ENCODE data around the gene BTD.

The BTD gene

GRCh38 chr3:15666277-15666676 is 64.7 kb downstream of the BTD start:
- Histone ChIP-seq H3K79me2 (ENCODE audit: insufficient read depth, low read length) (no peaks in the 10 kb centered on the region), H3K27ac (ENCODE audit: low read depth, low read length) (no peak overlapping the region), H3K9me2 (replicated peaks; ENCODE audit: insufficient read depth, low read length) (no peaks in the 10 kb centered on the region), H3K9me3 (ENCODE audit: insufficient read depth, low read length) (no peaks in the 10 kb centered on the region), H3K4me2 (ENCODE audit: low read depth, low read length, poor library complexity, severe bottlenecking) (no peak overlapping the region), H3F3A (ENCODE audit: insufficient read depth) (no peaks in the 10 kb centered on the region), H2AFZ (ENCODE audit: low read depth, low read length, severe bottlenecking) (no peak overlapping the region), H3K9ac (ENCODE audit: low read length) (no peak overlapping the region), H3K36me3 (ENCODE audit: low read length) (peaks cover 16% of the 10 kb centered on the region; the same call in 1 of the 2 replicates), H4K20me1 (ENCODE audit: low read depth, low read length) (no peaks in the 10 kb centered on the region), H3K27me3 (ENCODE audit: low read length) (no peaks in the 10 kb centered on the region), H3K4me3 (ENCODE audit: insufficient read depth, low read length, poor library complexity, severe bottlenecking) (no peak overlapping the region)
- TF ChIP-seq CTCF (IDR thresholded peaks at IDR 0.05; ENCODE audit: insufficient read depth, low read length, poor library complexity, severe bottlenecking): no peak
- no peak for TF ChIP-seq EZH2phosphoT487 (conservative IDR thresholded peaks at IDR 0.05; ENCODE audit: low read length)

GRCh38 chr3:15667484-15667883 is 65.9 kb downstream of the BTD start:
- Histone ChIP-seq H3K9ac (ENCODE audit: low read length) (no peak overlapping the region), H3K27me3 (ENCODE audit: low read length) (no peaks in the 10 kb centered on the region), H3K4me3 (ENCODE audit: insufficient read depth, low read length, poor library complexity, severe bottlenecking) (no peak overlapping the region), H3K36me3 (ENCODE audit: low read length) (peaks cover 16% of the 10 kb centered on the region; the same call in 1 of the 2 replicates), H3K9me2 (replicated peaks; ENCODE audit: insufficient read depth, low read length) (no peaks in the 10 kb centered on the region), H3K4me2 (ENCODE audit: low read depth, low read length, poor library complexity, severe bottlenecking) (no peak overlapping the region), H3K9me3 (ENCODE audit: insufficient read depth, low read length) (no peaks in the 10 kb centered on the region), H3K79me2 (ENCODE audit: insufficient read depth, low read length) (no peaks in the 10 kb centered on the region), H4K20me1 (ENCODE audit: low read depth, low read length) (no peaks in the 10 kb centered on the region), H3K27ac (ENCODE audit: low read depth, low read length) (no peak overlapping the region), H3F3A (ENCODE audit: insufficient read depth) (no peaks in the 10 kb centered on the region), H2AFZ (ENCODE audit: low read depth, low read length, severe bottlenecking) (no peak overlapping the region)
- TF ChIP-seq EZH2phosphoT487 (conservative IDR thresholded peaks at IDR 0.05; ENCODE audit: low read length): no peak

GRCh38 chr3:15673536-15673935 is 72.0 kb downstream of the BTD start:
- H3K9me2 ChIP-seq (replicated peaks; ENCODE audit: insufficient read depth, low read length): no peaks in the 10 kb centered on the region
- no peaks in the 10 kb centered on the region for H4K20me1 ChIP-seq (ENCODE audit: low read depth, low read length)
- H3K27me3 ChIP-seq (ENCODE audit: low read length): no peaks in the 10 kb centered on the region
- H3K9ac ChIP-seq (ENCODE audit: low read length): no peak overlapping the region
- H3K27ac ChIP-seq (ENCODE audit: low read depth, low read length): no peak overlapping the region
- H3K4me2 ChIP-seq (ENCODE audit: low read depth, low read length, poor library complexity, severe bottlenecking): no peak overlapping the region
- H3K36me3 ChIP-seq (ENCODE audit: low read length): peaks cover 48% of the 10 kb centered on the region; the same call in 1 of the 2 replicates
- no peaks in the 10 kb centered on the region for H3K79me2 ChIP-seq (ENCODE audit: insufficient read depth, low read length)
- no peak overlapping the region for H2AFZ ChIP-seq (ENCODE audit: low read depth, low read length, severe bottlenecking)
- no peak for TF ChIP-seq CTCF (IDR thresholded peaks at IDR 0.05; ENCODE audit: insufficient read depth, low read length, poor library complexity, severe bottlenecking)
- TF ChIP-seq EZH2phosphoT487 (conservative IDR thresholded peaks at IDR 0.05; ENCODE audit: low read length): no peak
- no peaks in the 10 kb centered on the region; the same call in 1 of the 2 replicates for H3F3A ChIP-seq (ENCODE audit: insufficient read depth)
- no peak overlapping the region for H3K4me3 ChIP-seq (ENCODE audit: insufficient read depth, low read length, poor library complexity, severe bottlenecking)
- no peaks in the 10 kb centered on the region for H3K9me3 ChIP-seq (ENCODE audit: insufficient read depth, low read length)

- Histone ChIP-seq H3K9ac (ENCODE audit: low read length) (no peak overlapping the region), H3K79me2 (ENCODE audit: insufficient read depth, low read length) (no peaks in the 10 kb centered on the region), H3K9me3 (ENCODE audit: insufficient read depth, low read length) (no peaks in the 10 kb centered on the region), H4K20me1 (ENCODE audit: low read depth, low read length) (no peaks in the 10 kb centered on the region), H3K9me2 (replicated peaks; ENCODE audit: insufficient read depth, low read length) (no peaks in the 10 kb centered on the region), H3K27me3 (ENCODE audit: low read length) (no peaks in the 10 kb centered on the region), H3K36me3 (ENCODE audit: low read length) (peaks cover 34% of the 10 kb centered on the region; the same call in 1 of the 2 replicates), H3K27ac (ENCODE audit: low read depth, low read length) (no peak overlapping the region), H3K4me3 (ENCODE audit: insufficient read depth, low read length, poor library complexity, severe bottlenecking) (no peak overlapping the region), H3F3A (ENCODE audit: insufficient read depth) (no peaks in the 10 kb centered on the region; the same call in 1 of the 2 replicates), H2AFZ (ENCODE audit: low read depth, low read length, severe bottlenecking) (no peak overlapping the region), H3K4me2 (ENCODE audit: low read depth, low read length, poor library complexity, severe bottlenecking) (no peak overlapping the region)
- TF ChIP-seq CTCF (IDR thresholded peaks at IDR 0.05; ENCODE audit: insufficient read depth, low read length, poor library complexity, severe bottlenecking) (no peak), EZH2phosphoT487 (conservative IDR thresholded peaks at IDR 0.05; ENCODE audit: low read length) (no peak)
Observed at GRCh38 chr3:15676259-15676658, 74.7 kb downstream of the BTD start.
